ENCODE results near the gene NOC4L.
A peak's percentile ranks its signal among the peaks of the same experiment; 100 is the strongest.
"Not testable (repeated sequence)": the region's sequence is repeated elsewhere in the genome, so short reads cannot be mapped to it uniquely, and the experiment has no call there.

The NOC4L gene

DNA sequence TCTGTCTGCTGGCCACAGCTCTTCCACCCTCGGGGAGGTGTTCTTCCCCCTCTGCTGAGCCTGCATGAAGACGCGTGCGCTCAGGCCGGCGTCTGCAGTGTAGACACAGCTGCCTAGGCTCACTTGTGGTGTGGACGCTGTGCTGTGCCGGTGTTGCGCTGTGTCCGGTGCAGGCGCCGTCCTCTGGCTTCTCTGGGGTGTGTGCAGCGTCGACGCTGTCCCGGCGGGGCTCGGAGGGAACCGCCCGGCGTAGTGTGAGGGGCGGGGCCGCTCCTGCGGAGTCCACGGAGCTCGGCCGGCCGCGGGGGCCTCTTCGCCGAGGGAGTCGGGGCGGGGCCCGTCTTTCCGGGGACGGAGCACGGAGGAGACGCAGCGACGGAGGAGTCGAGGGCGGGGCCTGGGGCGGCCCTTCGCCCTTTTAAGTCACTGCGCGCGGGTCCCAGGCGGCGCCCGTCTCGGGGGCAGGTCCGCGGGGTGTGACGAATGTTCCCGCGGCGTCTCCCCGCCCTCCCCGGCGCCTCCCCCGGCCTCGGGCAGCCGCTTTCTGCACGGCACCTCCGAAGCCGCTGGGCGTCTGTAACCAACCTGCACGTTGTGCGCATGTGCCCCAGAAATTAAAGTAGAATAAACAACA lies 45.2 kb downstream of the NOC4L start:
- Histone ChIP-seq H3K36me3 (ENCODE audit: insufficient read depth, low read length) (no peaks in the 10 kb centered on the region), H3K9me3 (ENCODE audit: control insufficient read depth, insufficient read depth, low read length) (no peaks in the 10 kb centered on the region; the same call in 1 of the 2 replicates), H3K9ac (ENCODE audit: low read depth, low read length) (peak overlapping the region; percentile 70), H3K4me1 (ENCODE audit: insufficient read depth, low read length) (0 out of 2 replicates have a peak, but pooled peaks cover 4% of the 10 kb centered on the region)

DNA sequence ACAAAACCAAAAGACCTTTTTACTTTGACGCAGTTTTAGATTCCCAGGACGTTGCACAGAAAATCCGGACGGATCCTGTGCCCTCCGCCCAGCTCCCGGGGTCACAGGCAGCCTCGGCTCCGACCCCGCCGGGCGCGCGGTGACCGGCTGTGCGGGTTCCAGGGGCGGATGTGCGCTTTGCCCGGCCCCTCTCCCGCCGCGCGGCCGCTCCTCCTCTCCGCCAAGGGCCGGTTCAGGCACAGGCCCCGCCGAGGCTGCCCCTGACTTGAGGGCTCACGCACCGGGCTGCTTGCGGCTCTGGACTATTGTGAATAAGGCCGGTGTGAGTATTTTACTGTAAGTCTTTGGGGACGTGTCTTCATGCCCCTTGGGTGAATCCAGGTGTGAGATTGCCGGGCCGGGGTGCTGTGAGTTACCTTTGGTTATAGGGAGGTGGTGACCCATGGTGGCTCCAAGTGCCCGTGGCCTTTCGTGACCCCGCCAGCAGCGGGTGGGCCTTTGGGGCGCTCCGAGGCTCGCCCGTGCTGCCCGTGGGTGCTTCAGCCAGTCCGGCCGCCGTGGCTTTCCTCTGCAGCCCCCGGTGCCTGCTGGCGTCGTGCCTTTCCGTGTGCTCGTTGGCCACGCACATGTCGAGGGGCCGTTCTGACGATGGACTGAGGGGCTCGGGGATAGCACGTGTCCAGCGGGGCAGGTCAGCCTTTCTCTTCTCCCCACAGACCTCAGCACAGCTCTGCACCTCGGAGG lies 45.9 kb downstream of the NOC4L start:
- H3K9me3 ChIP-seq (ENCODE audit: control insufficient read depth, insufficient read depth, low read length): no peaks in the 10 kb centered on the region; the same call in 1 of the 2 replicates
- 0 out of 2 replicates have a peak, but pooled peaks cover 4% of the 10 kb centered on the region for H3K4me1 ChIP-seq (ENCODE audit: insufficient read depth, low read length)
- peak overlapping the region; percentile 70 for H3K9ac ChIP-seq (ENCODE audit: low read depth, low read length)
- no peaks in the 10 kb centered on the region for H3K36me3 ChIP-seq (ENCODE audit: insufficient read depth, low read length)

DNA sequence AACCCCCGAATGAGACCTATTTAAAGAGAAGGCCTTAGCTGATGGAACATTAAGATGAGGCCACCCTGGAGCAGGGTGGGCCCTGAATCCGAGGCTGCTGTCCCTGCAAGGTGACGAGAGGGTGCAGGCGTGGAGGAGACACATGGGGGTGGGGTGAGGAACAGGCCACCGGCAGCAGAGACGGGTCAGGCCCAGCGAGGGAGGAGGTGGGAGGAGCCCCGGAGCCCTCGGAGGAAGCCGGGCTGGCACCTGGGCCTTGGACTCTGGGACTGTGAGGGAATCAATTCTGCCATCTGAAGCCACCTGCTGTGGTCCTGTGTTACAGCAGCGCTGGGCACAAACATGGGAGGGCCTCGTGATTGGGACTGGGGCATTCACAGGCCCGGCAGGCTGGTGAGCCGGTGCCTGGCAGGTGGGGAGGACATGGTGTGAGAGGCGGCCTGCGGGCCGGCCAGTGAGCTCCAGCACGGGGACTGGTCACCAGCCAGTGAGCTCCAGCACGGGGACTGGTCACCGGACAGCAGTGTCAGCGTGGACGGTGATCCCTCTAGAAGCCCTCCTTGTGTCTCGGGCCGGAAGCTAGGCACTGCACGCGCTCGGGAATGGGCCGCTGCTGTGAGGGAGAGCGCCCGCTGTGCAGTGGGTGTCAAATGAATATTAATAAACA lies 46.7 kb downstream of the NOC4L start:
- H3K9me3 ChIP-seq (ENCODE audit: control insufficient read depth, insufficient read depth, low read length): no peaks in the 10 kb centered on the region; the same call in 1 of the 2 replicates
- H3K36me3 ChIP-seq (ENCODE audit: insufficient read depth, low read length): no peaks in the 10 kb centered on the region
- H3K4me1 ChIP-seq (ENCODE audit: insufficient read depth, low read length): 0 out of 2 replicates have a peak, but pooled peaks cover 4% of the 10 kb centered on the region
- H3K9ac ChIP-seq (ENCODE audit: low read depth, low read length): no peak overlapping the region

DNA sequence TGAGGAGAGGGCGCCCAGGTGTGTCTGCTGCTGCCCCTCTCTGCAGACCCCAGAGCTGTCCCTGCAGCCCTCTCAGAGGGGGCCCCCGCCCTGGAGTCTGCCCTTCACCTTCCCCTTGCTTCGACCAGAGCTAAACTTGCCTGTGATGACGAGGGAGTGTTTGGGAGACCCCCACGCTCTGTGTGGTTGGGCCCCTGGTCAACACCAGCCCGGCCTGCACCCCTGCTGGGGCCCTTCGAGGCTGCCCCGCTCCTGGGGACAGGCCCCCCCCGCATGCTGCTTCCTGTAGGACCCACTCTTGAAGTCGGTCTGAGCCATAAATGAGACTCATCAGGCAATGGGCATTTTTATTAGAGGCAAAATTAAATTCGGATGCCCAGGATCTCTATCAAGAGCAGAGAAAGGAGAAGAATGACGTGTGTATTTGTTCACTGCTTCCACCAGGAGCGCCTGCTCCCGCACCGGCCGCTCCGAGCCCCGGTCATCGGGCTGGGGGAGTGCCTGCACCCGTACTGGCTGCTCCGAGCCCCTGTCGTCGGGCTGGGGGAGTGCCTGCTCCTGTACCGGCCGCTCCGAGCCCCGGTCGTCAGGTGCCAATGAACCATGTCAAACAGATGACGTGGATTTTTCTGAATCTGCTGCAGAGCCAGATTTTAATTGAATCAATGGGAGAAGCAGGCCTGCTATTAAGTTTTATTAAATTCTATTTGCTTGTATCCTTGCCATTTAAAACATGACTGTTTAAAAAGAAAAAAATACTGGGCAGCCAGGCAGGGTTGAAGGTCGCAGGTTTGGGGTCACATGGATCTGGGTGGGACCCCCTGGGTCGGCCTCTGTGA lies 47.7 kb downstream of the NOC4L start:
- no peak overlapping the region for H3K9ac ChIP-seq (ENCODE audit: low read depth, low read length)
- no peaks in the 10 kb centered on the region; the same call in 1 of the 2 replicates for H3K9me3 ChIP-seq (ENCODE audit: control insufficient read depth, insufficient read depth, low read length)
- H3K36me3 ChIP-seq (ENCODE audit: insufficient read depth, low read length): no peaks in the 10 kb centered on the region
- H3K4me1 ChIP-seq (ENCODE audit: insufficient read depth, low read length): 0 out of 2 replicates have a peak, but pooled peaks cover 4% of the 10 kb centered on the region

DNA sequence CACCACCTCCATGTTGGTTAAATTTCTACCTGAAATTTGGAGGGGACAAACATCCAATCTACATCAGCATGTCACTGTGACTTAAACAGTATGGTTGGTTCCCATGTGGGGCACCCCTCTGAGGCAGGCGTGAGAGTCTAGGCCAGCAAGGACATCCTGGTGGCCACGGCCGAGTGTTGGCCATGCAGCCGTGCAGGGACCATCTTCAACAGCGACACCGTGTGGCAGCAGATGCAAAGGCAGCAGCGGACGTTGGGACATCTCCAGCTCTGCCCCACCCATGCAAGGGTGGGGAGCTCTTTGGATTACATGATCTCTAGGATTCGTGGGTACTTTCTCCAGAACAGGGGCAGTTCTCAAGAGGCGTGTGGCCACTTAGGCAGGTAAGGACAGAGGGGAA lies 49.8 kb downstream of the NOC4L start:
- no peaks in the 10 kb centered on the region for H3K4me1 ChIP-seq (ENCODE audit: insufficient read depth, low read length)
- H3K9ac ChIP-seq (ENCODE audit: low read depth, low read length): no peak overlapping the region
- H3K36me3 ChIP-seq (ENCODE audit: insufficient read depth, low read length): no peaks in the 10 kb centered on the region
- H3K9me3 ChIP-seq (ENCODE audit: control insufficient read depth, insufficient read depth, low read length): no peaks in the 10 kb centered on the region; the same call in 1 of the 2 replicates

DNA sequence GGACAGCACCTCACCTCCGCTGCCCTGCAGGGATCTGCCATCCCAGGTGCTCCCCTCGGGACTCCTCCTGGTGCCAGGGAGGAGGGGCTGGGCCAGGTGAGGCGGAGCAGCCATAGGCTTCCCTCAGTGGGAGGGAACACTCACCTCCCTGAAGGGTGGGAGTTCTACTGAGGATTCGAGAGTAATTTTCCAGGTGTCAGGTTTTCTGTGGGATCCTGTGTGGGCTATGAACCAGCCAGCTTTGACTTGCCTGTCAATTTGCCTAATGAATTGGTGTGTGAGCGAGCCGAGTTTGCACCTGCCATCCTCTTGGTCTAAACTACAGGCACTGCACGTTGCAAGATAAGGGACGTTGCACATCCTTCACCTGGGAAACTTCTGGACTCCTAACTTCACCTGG lies 50.3 kb downstream of the NOC4L start:
- no peak overlapping the region for H3K9ac ChIP-seq (ENCODE audit: low read depth, low read length)

DNA sequence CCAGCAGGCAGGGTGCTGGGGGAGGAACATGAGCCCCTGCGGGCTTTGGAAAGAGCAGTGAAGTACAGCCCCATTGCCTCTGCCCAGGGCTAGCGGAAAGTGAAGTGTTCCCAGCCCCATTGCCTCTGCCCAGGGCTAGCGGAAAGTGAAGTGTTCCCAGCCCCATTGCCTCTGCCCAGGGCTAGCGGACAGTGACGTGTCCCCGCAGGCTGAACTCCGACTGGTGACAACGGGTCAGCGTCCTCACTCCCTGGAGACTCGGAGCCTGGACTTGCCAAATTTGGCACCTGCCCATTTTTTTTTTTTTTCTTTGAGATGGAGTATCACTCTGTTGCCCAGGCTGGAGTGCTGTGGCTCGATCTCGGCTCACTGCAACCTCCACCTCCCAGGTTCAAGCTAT lies 51.0 kb downstream of the NOC4L start:
- not testable (repeated sequence) for H3K36me3 ChIP-seq (ENCODE audit: insufficient read depth, low read length); H3K9ac ChIP-seq (ENCODE audit: low read depth, low read length); H3K9me3 ChIP-seq (ENCODE audit: control insufficient read depth, insufficient read depth, low read length); H3K4me1 ChIP-seq (ENCODE audit: insufficient read depth, low read length)

More for the DNA sequence above, 50.3 kb downstream of the NOC4L start:
- no peaks in the 10 kb centered on the region; the same call in 1 of the 2 replicates for H3K9me3 ChIP-seq (ENCODE audit: control insufficient read depth, insufficient read depth, low read length)
- H3K36me3 ChIP-seq (ENCODE audit: insufficient read depth, low read length): no peaks in the 10 kb centered on the region
- H3K4me1 ChIP-seq (ENCODE audit: insufficient read depth, low read length): no peaks in the 10 kb centered on the region

DNA sequence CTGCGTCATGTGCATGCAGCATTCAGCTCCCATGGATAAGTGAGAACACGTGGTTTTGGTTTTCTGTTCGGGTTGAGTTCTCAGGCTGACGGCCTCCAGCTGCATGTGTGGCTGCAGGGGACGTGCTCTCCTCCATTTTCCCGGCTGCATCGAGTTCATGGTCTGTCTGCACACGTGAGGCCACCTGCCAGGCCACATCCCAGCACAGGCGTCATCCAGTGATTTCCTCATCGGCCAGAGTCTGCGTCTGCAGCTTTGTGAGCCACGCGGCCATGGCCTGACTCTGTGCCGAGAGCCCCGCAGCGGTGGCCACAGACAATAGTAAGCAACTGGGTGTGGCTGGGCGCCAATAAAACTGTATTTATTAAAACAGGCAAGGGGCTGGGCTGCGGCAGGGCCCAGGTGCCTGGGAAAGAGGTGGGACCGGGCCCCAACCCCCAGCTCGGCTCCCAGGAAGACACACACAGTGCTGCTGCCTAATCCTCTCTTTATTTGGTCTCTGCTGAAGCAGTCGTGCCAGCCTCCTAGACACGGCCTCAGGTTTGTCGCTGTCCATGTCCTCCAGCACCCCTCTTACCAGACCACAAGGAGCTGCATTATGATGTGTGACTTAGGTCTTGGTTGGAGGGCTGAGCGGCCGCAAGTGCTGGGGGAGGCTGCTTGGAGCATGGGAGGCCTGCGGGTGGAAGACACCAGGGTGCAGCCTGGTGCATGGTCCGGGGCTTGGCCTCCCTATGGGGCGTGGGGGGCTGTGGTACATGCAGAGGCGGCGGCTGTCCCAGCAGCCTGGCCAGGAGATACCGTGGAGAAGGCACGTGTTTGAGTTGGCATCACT lies 52.0 kb downstream of the NOC4L start:
- H3K9ac ChIP-seq (ENCODE audit: low read depth, low read length): no peak overlapping the region
- no peaks in the 10 kb centered on the region for H3K36me3 ChIP-seq (ENCODE audit: insufficient read depth, low read length)
- no peaks in the 10 kb centered on the region; the same call in 1 of the 2 replicates for H3K9me3 ChIP-seq (ENCODE audit: control insufficient read depth, insufficient read depth, low read length)
- no peaks in the 10 kb centered on the region for H3K4me1 ChIP-seq (ENCODE audit: insufficient read depth, low read length)

DNA sequence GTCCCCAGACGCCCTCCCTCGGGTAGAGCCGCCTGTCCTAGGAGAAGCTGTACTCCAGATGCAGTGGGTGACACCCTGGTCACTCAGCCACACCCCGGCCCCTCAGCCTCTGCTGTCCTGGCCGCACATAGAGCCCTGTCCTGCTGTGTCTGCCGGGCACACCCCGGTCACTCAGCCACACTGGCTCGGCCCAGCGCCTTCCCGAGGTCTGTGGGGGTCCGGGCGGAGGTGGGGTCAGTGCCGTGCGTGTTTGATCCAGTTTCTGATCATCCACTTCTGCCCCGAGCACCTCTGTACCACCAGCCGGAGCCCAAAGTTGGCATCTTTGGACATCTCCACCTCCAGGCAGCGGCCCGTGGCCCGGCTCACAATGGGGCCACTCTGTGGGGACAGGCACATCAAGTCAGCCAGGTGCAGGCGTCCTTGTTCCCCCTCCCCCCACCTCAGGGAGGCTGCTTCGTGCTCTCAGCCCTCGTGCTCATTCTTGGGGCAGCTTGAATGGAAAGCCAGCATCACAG lies 52.7 kb downstream of the NOC4L start:
- Histone ChIP-seq H3K4me1 (ENCODE audit: insufficient read depth, low read length) (no peaks in the 10 kb centered on the region), H3K9ac (ENCODE audit: low read depth, low read length) (no peak overlapping the region), H3K36me3 (ENCODE audit: insufficient read depth, low read length) (no peaks in the 10 kb centered on the region), H3K9me3 (ENCODE audit: control insufficient read depth, insufficient read depth, low read length) (no peaks in the 10 kb centered on the region; the same call in 1 of the 2 replicates)

DNA sequence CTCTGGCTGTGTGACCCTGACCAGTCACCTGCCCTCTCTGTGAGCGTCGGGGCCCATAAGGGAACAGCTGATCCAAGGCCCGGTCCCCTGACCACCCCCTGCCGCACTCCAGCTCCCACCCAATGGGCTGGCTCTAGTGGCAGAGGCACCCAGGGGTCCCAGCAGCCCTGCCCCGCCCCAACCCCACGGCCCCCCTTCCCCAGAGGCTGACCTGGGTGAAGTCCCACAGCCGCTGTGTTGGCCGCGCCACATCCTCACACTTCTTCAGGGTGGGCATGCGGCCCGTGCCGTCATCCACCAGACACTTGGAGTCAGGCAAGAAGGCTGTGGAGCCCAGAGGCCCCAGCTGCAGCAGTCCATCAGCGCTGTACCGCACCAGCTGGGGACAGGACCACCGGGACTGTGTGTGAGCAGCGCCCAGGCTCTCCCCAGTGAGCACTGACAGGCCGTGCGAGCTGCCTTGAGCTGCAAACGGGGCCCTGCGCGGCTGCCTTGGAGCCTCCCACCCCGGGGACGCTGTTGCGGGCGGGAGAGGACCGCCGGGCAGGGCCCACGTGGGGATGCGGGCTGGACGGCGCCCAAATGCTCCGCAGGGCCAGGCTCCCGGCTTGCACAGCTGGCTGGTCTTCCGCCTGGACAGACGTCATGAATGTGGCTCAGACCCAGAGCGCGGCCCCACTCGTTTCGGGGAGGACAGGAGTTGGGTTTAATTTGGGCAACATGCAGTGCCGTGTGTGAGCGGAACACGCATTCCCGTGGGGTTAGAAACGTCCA lies 53.5 kb downstream of the NOC4L start:
- H3K9ac ChIP-seq (ENCODE audit: low read depth, low read length): no peak overlapping the region
- H3K9me3 ChIP-seq (ENCODE audit: control insufficient read depth, insufficient read depth, low read length): no peaks in the 10 kb centered on the region; the same call in 1 of the 2 replicates
- H3K4me1 ChIP-seq (ENCODE audit: insufficient read depth, low read length): no peaks in the 10 kb centered on the region
- H3K36me3 ChIP-seq (ENCODE audit: insufficient read depth, low read length): no peaks in the 10 kb centered on the region; the same call in 1 of the 2 replicates

DNA sequence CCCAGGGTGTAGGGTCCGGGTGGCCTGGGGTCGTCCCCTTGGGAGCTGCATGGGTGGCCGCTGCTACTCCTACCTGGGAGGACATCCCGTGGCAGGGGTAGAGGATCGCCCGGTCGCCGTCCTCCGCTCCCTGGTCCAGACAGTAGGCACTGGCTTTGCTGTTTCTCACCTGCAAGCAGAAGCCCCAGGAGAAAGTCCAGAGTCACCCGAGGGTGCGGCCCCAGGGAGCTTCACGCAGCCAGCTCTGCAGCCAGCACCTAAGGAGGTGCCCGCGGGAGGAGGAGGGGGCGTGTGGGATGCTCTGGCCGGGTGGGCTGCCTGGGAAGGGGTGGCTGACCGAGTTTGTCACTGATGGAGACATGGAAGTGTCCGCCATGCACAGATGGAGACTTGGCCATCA lies 54.8 kb downstream of the NOC4L start:
- Histone ChIP-seq H3K4me1 (ENCODE audit: insufficient read depth, low read length) (no peaks in the 10 kb centered on the region), H3K36me3 (ENCODE audit: insufficient read depth, low read length) (no peaks in the 10 kb centered on the region; the same call in 1 of the 2 replicates), H3K9me3 (ENCODE audit: control insufficient read depth, insufficient read depth, low read length) (no peaks in the 10 kb centered on the region), H3K9ac (ENCODE audit: low read depth, low read length) (no peak overlapping the region)

DNA sequence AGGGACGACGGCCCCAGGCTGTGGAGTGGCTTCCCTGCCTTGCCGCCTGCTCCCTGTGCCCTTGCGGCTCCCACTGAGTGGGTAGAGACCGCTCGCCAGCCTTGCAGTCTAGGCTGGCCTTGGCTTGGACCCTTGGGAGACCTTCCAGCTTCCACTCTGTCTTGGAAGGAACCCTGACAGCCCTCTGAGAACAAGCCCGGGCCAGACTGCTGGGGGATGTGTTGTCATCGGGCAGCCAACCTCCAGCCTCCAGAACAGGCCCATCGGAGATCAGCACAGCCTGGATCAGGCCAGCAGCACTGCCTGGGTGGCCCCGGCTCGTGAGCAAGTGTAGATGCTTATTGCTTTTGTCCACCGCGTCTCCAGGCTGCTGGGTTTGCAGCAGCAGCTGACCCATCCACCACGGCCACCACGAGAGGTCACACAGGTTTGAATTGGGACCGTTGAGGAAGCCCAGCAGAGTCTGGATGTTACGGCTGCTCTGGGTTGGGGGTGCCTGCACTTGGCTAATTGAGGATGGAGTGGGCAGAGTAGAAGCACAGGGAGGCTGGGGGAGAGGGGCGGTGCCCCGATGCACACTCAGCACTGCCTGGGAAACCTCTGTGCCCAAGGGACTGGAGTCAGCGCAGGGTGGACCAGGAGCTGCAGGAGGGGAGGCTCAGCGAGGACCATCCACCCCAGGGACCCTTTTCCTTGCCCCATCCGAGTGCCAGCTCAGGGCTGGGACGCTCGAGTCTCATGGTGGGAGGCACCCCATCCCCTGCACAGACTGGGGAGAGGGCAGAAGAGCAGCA lies 55.5 kb downstream of the NOC4L start:
- H3K9me3 ChIP-seq (ENCODE audit: control insufficient read depth, insufficient read depth, low read length): no peaks in the 10 kb centered on the region
- H3K4me1 ChIP-seq (ENCODE audit: insufficient read depth, low read length): no peaks in the 10 kb centered on the region
- no peak overlapping the region for H3K9ac ChIP-seq (ENCODE audit: low read depth, low read length)
- no peaks in the 10 kb centered on the region; the same call in 1 of the 2 replicates for H3K36me3 ChIP-seq (ENCODE audit: insufficient read depth, low read length)
